Brain pericyte (primary cell): ENCODE measurements around the gene S1PR1.
A peak's percentile ranks its signal among the peaks of the same experiment; 100 is the strongest.
"Not testable (repeated sequence)": the region's sequence is repeated elsewhere in the genome, so short reads cannot be mapped to it uniquely, and the experiment has no call there.

ENCODE experiments used
- DNase-seq: peaks from one replicate; pipeline ENCODE4 v3.0.0-alpha.2; 2012; ENCODE audit warnings: low read depth, low spot score

The S1PR1 gene

GRCh38 chr1:101219924-101220870, 16.6 kb upstream of the S1PR1 start:
- DNase-seq = no peak

GRCh38 chr1:101220906-101221305, 15.9 kb upstream of the S1PR1 start:
- no peak for DNase-seq

- DNase-seq = no peak
These were observed 14.8 kb upstream of the S1PR1 start for GRCh38 chr1:101221945-101222429.

- DNase-seq = no peak
These were observed 9.0 kb upstream of the S1PR1 start for GRCh38 chr1:101227837-101228236.

GRCh38 chr1:101228424-101229134, 8.2 kb upstream of the S1PR1 start:
- DNase-seq = no peak

- DNase-seq = not testable (repeated sequence)
These were observed 4.6 kb upstream of the S1PR1 start for GRCh38 chr1:101232182-101232581.

GRCh38 chr1:101233495-101233894, 3.3 kb upstream of the S1PR1 start:
- DNase-seq = no peak

GRCh38 chr1:101235216-101235695, 1.6 kb upstream of the S1PR1 start:
- no peak for DNase-seq

GRCh38 chr1:101235696-101236515, 913 bp upstream of the S1PR1 start:
- no peak for DNase-seq

DNA sequence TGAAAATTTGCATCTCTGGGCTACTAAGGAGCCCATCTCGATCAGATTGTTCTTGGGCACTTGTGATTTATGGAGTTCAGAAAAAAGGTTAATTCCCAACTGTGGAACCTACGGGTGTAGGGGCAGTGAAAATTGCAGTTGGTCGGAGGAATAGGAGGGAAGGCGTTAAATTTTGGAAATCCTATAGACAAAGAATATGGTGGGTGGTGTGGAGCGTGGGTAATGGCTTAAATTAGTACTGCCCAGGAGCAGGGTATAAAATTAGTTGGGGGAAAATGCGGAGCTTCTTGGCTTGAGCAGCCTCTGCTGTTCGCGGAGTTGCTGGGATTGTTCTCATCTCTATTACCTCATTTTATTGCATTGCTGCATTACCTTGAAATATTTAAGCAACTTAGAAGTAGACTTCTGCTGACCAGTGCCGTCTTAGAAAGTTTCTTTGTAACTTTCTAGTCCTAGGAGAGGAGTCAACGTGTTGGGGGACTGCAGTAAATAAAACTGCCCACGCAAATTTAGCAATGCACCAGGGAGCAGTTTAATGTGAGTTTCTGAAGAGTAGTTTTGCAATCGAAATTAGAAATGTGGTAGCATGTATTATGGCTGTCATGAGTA, 514 bp downstream of the S1PR1 start:
- DNase-seq = peak; percentile 17

DNA sequence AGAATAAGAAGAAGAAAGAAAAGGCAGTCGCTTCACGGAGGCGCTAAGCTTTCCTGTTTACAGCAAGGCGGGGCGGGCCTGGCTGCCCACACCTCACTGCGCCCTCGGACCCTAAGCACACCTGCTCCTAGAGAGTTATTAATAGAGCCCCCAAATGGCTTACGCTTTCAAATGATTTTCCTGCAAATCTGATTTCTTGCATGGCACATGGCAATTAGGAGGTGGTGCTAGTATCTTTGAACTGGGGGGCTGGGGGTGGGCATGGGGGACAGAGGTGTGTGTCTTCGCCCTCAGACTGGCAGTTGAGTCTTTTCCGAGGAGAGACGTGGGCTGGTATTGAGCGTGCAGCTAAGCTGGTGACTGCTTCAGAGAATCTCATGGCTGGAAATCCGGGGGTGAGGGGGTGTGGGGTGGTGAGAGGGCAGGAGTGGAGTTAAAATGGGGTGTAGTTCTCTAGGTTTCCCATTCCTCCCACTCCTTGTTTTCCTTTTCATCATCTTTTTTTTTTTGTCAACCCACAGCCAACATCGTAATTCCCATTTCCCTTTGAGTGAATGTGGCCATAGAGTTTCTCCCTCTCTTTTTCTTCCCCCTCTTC, 1.3 kb downstream of the S1PR1 start:
- no peak for DNase-seq

DNA sequence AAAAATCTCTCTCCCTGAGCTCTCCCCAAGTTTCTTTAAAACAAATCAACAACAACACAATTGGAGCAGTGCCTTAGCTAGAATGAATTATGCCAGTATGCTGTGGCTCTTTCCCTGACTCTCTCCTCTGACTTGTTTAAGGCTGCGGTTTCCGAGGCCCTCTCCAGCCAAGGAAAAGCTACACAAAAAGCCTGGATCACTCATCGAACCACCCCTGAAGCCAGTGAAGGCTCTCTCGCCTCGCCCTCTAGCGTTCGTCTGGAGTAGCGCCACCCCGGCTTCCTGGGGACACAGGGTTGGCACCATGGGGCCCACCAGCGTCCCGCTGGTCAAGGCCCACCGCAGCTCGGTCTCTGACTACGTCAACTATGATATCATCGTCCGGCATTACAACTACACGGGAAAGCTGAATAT, 1.9 kb downstream of the S1PR1 start:
- peak; percentile 60 for DNase-seq

DNA sequence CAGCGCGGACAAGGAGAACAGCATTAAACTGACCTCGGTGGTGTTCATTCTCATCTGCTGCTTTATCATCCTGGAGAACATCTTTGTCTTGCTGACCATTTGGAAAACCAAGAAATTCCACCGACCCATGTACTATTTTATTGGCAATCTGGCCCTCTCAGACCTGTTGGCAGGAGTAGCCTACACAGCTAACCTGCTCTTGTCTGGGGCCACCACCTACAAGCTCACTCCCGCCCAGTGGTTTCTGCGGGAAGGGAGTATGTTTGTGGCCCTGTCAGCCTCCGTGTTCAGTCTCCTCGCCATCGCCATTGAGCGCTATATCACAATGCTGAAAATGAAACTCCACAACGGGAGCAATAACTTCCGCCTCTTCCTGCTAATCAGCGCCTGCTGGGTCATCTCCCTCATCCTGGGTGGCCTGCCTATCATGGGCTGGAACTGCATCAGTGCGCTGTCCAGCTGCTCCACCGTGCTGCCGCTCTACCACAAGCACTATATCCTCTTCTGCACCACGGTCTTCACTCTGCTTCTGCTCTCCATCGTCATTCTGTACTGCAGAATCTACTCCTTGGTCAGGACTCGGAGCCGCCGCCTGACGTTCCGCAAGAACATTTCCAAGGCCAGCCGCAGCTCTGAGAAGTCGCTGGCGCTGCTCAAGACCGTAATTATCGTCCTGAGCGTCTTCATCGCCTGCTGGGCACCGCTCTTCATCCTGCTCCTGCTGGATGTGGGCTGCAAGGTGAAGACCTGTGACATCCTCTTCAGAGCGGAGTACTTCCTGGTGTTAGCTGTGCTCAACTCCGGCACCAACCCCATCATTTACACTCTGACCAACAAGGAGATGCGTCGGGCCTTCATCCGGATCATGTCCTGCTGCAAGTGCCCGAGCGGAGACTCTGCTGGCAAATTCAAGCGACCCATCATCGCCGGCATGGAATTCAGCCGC, 2.5 kb downstream of the S1PR1 start:
- no peak for DNase-seq

- no peak for DNase-seq
These were observed 3.2 kb downstream of the S1PR1 start for GRCh38 chr1:101240041-101240430.

DNA sequence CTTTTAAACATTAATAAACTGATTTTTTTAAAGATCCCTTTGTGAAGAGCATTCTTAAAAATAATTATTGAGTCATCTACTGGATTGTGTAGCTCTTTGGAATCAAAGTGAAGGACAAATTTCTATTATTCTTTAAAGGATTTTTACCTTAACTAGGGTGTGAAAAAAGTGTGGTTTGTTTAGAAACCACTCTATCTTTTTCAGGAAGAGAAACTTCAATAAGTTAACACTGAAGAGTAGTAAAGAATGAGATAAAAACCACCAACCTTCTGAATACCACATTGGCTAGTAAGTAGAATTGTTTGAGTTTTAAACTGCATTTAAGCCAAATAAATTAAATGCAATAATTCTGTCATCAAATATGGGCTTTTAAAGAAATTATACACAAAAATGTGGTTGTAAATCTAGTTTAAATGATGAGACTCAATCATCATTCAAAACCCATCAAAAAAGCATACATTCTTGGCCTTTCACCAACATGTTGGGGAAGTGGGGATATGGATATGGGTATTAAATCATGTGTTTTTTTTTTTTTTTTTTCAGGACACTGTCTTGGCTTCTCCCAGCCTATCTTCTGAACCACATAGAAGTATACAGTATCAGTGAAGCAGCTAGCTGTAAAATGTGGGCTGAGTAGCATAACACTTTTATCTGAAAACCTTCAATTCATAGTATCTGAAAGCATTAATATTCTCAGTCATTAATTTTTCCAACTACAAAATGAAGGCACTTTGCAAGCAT, 4.8 kb downstream of the S1PR1 start:
- no peak for DNase-seq

- no peak for DNase-seq
These were observed 5.7 kb downstream of the S1PR1 start for GRCh38 chr1:101242324-101243050.

DNA sequence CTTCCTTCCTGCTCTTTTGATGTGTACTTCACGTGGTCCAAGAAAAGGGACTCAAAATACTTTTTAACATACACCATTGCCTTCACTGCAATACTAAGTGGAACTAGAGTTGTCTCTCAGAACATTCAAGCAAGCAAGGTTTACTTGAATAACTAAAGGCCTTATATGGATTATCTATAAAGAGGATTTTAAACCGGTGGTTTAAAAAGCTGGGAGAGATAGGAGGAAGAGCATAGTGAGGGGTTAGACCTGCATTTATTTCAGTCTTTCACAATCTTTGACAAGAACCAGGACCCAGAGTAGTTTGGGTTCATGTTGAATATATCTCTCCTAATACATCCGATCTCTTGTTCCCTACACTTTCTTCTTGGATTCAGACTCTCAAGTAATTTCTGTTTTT, 6.9 kb downstream of the S1PR1 start:
- no peak for DNase-seq

GRCh38 chr1:101244842-101245241, 8.0 kb downstream of the S1PR1 start:
- no peak for DNase-seq
